Omental fat pad (tissue), 4 donors: ENCODE results near the gene ZFYVE16. TPM values are rescaled to one million over a fixed set of nuclear protein-coding genes. Genes with fewer than 3 reads are reported as not detected.
"Not testable (repeated sequence)": the region's sequence is repeated elsewhere in the genome, so short reads cannot be mapped to it uniquely, and the experiment has no call there.

Source experiments
- ATAC-seq: fragments of 150-250 bp; one replicate; pipeline ENCODE4 v1.9.1; 2016; ENCODE audit warnings: mild to moderate bottlenecking, moderate library complexity; ENCODE audit not compliant: low FRiP score
- DNase-seq: peaks from one replicate; pipeline ENCODE4 v3.0.0-alpha.2; 2019; ENCODE audit warnings: low spot score
- CTCF ChIP-seq, 3 donors: fragments of 450-650 bp; IDR thresholded peaks; one replicate each; pipeline ENCODE4 v1.5.1; 2016 to 2017; ENCODE audit warnings: antibody characterized with exemption in 3 of 3, mild to moderate bottlenecking in 3 of 3, moderate library complexity in 2 of 3
- total RNA-seq, 4 donors: library from RNA; depleted of rRNA; stranded (reverse); fragments of >200 nt; gene quantifications; one replicate each; pipeline ENCODE4 v1.1.0, GENCODE V29; 2016

ZFYVE16 gene
- total RNA-seq, 4 donors from 2014 or later: 24.2 to 71.2 (median 30.5) TPM

GRCh38 chr5:80439213-80439612 lies 31.3 kb downstream of the ZFYVE16 start:
- ATAC-seq (no peak), DNase-seq (no peak)
- TF ChIP-seq CTCF (IDR thresholded peaks at IDR 0.05): no peak

GRCh38 chr5:80442742-80443141 lies 34.9 kb downstream of the ZFYVE16 start:
- no peak for ATAC-seq
- TF ChIP-seq CTCF (IDR thresholded peaks at IDR 0.05): no peak
- DNase-seq: no peak

- no peak for ATAC-seq
- no peak for DNase-seq
- TF ChIP-seq CTCF (IDR thresholded peaks at IDR 0.05): no peak
Observed at GRCh38 chr5:80453366-80453765, 45.5 kb downstream of the ZFYVE16 start.

- no peak for TF ChIP-seq CTCF (IDR thresholded peaks at IDR 0.05)
- no peak for DNase-seq
- no peak for ATAC-seq
Observed at GRCh38 chr5:80463269-80463668, 55.4 kb downstream of the ZFYVE16 start.

GRCh38 chr5:80466669-80467485 lies 59.0 kb downstream of the ZFYVE16 start:
- DNase-seq (no peak), ATAC-seq (no peak)
- no peak for TF ChIP-seq CTCF (IDR thresholded peaks at IDR 0.05)

GRCh38 chr5:80468131-80468530 lies 60.3 kb downstream of the ZFYVE16 start:
- ATAC-seq (no peak), DNase-seq (no peak)
- TF ChIP-seq CTCF (IDR thresholded peaks at IDR 0.05): no peak

- ATAC-seq, DNase-seq: not testable (repeated sequence)
Observed at GRCh38 chr5:80470631-80471030, 62.8 kb downstream of the ZFYVE16 start.
